ENCODE data around the gene TCP10L. TPM values are rescaled to one million over a fixed set of nuclear protein-coding genes. Genes with fewer than 3 reads are reported as not detected.

Gene TCP10L
- total and polyA plus RNA-seq, 2 of the 13 experiments (the other 11 are each of a cell fraction or from before 2014, with no cell fraction given), result 0.90 to 2.4 TPM

DNA sequence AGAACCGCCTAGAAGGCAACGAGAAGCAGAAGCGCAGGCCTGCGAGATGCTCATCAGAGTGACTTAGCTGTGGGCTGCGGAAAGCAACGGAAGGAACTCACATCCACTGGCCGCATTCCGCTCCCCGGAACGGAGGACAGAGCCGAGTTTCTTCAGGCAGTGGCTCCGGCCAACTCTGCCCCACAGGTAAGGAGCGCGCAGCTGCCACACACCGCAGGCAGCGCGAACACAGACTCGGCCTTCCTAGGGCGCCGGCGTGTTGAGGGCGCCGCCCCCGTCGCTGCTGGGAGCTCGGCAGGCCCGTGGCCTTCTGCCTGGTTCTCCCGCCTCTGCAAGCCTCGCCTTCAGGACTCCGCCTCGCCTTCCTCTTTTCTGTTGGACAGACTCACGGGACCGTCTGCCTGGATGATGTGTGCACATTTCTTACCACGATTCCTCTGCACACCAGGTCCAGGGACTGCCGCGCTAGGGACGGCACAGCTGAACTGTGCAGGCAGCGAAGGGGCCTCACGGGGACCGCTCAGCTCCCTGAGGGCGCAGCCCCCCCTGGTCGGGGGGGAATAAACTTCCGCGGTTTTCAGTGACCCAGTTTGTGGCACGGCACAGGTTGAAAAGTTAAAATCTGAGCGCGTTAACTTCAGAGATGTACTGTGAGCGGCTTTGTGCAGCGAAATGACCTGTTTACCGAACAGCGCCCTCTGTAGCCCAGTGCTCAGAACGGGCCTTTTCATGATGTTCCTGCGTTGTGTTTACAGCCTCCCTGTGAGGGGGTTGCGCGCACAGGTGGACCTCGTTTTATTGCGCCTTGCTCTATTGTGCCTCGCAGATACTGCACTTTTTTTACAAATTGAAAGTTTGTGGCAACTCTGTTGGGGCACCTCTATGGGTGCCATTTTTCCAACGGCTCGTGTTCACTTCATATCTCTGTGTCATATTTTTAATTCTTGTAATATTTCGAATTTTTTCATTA, 15.8 kb downstream of the TCP10L start (continued):
- TF ChIP-seq TARDBP (CRISPR knock-in tag; IDR thresholded peaks at IDR 0.05) (no peak; the same call in 1 of the 2 replicates), WIZ (CRISPR knock-in tag; IDR thresholded peaks at IDR 0.05) (no peak), ZNF598 (CRISPR knock-in tag; IDR thresholded peaks at IDR 0.05; ENCODE audit: borderline replicate concordance) (peak; percentile 22; the same call in 1 of the 2 replicates), HES4 (CRISPR knock-in tag; IDR thresholded peaks at IDR 0.05; ENCODE audit: borderline replicate concordance) (peak; percentile 83; the same call in 1 of the 2 replicates), ZSCAN29 (CRISPR knock-in tag; conservative IDR thresholded peaks at IDR 0.05) (no peak)
- TF ChIP-seq, protein P1, sequence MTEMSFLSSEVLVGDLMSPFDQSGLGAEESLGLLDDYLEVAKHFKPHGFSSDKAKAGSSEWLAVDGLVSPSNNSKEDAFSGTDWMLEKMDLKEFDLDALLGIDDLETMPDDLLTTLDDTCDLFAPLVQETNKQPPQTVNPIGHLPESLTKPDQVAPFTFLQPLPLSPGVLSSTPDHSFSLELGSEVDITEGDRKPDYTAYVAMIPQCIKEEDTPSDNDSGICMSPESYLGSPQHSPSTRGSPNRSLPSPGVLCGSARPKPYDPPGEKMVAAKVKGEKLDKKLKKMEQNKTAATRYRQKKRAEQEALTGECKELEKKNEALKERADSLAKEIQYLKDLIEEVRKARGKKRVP (CRISPR knock-in tag; IDR thresholded peaks at IDR 0.05), result 0 out of 4 replicates have a peak, but pooled peaks of 1 of the 2 experiments have one; percentile 24
- TF ChIP-seq, protein P2, sequence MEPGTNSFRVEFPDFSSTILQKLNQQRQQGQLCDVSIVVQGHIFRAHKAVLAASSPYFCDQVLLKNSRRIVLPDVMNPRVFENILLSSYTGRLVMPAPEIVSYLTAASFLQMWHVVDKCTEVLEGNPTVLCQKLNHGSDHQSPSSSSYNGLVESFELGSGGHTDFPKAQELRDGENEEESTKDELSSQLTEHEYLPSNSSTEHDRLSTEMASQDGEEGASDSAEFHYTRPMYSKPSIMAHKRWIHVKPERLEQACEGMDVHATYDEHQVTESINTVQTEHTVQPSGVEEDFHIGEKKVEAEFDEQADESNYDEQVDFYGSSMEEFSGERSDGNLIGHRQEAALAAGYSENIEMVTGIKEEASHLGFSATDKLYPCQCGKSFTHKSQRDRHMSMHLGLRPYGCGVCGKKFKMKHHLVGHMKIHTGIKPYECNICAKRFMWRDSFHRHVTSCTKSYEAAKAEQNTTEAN (CRISPR knock-in tag; conservative IDR thresholded peaks at IDR 0.05), result peak; percentile 58; the same call in 1 of the 2 replicates
- TF ChIP-seq, protein P3, sequence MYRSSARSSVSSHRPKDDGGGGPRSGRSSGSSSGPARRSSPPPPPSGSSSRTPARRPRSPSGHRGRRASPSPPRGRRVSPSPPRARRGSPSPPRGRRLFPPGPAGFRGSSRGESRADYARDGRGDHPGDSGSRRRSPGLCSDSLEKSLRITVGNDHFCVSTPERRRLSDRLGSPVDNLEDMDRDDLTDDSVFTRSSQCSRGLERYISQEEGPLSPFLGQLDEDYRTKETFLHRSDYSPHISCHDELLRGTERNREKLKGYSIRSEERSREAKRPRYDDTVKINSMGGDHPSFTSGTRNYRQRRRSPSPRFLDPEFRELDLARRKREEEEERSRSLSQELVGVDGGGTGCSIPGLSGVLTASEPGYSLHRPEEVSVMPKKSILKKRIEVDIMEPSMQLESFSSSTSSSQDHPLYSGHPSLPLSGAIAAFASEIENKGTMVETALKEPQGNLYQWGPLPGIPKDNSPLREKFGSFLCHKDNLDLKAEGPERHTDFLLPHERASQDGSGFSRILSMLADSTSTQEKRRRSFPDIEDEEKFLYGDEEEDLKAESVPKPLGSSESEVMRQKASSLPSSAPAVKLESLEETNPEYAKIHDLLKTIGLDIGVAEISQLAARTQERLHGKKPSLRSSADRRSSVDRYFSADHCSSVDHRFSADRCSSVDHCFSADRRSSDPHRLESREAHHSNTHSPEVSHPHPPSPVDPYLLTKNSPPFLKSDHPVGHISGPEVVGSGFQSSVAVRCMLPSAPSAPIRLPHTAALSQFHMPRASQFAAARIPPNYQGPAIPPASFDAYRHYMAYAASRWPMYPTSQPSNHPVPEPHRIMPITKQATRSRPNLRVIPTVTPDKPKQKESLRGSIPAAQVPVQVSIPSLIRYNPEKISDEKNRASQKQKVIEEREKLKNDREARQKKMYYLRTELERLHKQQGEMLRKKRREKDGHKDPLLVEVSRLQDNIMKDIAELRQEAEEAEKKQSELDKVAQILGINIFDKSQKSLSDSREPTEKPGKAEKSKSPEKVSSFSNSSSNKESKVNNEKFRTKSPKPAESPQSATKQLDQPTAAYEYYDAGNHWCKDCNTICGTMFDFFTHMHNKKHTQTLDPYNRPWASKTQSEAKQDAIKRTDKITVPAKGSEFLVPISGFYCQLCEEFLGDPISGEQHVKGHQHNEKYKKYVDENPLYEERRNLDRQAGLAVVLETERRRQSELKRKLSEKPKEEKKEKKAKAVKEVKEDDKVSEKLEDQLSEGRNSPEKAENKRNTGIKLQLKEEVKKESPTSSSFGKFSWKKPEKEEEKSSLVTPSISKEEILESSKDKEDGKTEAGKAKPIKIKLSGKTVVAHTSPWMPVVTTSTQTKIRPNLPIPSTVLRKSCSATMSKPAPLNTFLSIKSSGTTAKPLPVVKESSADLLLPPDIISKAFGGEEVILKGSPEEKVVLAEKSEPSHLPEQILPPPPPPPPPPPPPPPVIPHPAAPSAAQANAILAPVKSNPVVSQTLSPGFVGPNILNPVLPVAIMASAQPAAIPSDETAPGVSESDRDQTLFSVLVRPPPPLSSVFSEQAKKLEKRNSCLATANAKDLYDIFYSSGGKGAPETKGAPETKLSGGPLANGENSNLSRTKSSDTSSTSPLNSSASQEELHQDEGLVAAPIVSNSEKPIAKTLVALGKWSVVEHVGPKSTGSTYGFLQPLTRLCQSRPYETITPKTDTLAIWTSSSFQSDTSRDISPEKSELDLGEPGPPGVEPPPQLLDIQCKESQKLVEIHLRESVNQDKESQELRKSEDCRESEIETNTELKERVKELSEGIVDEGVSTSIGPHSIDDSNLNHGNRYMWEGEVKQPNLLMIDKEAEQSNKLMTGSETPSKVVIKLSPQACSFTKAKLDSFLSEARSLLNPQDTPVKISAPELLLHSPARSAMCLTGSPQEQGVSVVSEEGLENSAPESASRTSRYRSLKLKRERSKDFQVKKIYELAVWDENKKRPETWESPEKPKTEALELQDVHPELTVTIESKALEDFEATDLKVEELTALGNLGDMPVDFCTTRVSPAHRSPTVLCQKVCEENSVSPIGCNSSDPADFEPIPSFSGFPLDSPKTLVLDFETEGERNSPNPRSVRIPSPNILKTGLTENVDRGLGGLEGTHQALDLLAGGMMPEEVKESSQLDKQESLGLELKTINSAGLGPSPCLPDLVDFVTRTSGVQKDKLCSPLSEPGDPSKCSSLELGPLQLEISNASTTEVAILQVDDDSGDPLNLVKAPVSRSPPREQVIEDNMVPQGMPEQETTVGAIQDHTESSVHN (CRISPR knock-in tag; IDR thresholded peaks at IDR 0.05), result peak; percentile 67; the same call in 1 of the 2 replicates
- TF ChIP-seq, protein P4, sequence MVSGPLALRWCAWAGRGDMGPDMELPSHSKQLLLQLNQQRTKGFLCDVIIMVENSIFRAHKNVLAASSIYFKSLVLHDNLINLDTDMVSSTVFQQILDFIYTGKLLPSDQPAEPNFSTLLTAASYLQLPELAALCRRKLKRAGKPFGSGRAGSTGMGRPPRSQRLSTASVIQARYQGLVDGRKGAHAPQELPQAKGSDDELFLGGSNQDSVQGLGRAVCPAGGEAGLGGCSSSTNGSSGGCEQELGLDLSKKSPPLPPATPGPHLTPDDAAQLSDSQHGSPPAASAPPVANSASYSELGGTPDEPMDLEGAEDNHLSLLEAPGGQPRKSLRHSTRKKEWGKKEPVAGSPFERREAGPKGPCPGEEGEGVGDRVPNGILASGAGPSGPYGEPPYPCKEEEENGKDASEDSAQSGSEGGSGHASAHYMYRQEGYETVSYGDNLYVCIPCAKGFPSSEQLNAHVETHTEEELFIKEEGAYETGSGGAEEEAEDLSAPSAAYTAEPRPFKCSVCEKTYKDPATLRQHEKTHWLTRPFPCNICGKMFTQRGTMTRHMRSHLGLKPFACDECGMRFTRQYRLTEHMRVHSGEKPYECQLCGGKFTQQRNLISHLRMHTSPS (CRISPR knock-in tag; IDR thresholded peaks at IDR 0.05; ENCODE audit: low read depth), result peak; percentile 45; the same call in 1 of the 2 replicates
- TF ChIP-seq, protein P5, sequence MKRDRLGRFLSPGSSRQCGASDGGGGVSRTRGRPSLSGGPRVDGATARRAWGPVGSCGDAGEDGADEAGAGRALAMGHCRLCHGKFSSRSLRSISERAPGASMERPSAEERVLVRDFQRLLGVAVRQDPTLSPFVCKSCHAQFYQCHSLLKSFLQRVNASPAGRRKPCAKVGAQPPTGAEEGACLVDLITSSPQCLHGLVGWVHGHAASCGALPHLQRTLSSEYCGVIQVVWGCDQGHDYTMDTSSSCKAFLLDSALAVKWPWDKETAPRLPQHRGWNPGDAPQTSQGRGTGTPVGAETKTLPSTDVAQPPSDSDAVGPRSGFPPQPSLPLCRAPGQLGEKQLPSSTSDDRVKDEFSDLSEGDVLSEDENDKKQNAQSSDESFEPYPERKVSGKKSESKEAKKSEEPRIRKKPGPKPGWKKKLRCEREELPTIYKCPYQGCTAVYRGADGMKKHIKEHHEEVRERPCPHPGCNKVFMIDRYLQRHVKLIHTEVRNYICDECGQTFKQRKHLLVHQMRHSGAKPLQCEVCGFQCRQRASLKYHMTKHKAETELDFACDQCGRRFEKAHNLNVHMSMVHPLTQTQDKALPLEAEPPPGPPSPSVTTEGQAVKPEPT (CRISPR knock-in tag; IDR thresholded peaks at IDR 0.05; ENCODE audit: low read depth), result no peak

All from HepG2 (cell line).